GM21367 (cell line): ENCODE measurements around the gene SIGLEC9.
"Not testable (repeated sequence)": the region's sequence is repeated elsewhere in the genome, so short reads cannot be mapped to it uniquely, and the experiment has no call there.

ENCODE experiments used
- ATAC-seq: cut with Tn5 transposase; IDR thresholded peaks from one replicate; pipeline ENCODE4 v1.9.1; 2021; ENCODE audit not compliant: unreplicated experiment

Gene SIGLEC9

DNA sequence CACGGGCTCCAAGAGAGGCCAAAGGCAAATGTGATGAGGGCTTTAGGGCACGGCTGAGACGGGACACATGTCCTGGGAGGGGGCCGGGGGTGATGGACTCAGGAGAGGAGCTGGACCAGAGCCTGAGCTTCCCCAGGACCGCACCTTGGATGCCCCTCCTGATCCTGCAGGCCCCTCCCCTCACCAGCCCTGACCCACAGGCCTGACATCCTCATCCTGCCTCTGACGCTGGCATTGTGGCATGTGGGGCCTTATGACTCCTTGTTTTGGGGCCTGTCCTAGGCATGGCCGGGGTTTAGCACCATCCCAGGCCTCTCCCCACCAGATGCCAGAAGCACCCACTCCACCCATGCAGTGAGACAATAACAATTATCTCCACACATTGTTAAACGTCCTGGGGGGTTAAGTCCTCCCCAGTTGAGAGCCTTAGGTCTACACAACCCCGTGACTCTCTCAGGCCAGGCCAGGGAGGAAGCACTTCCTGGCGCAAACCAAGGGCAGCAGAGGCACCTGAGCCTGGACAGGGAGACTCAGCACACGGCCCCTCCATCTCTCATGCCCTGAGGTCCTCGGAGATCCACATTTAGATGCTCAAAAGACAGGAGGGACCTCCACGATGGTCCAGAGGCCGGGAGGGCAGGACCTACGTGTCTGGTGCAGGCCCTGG is 18.2 kb downstream of the SIGLEC9 start:
- ATAC-seq: not testable (repeated sequence)

DNA sequence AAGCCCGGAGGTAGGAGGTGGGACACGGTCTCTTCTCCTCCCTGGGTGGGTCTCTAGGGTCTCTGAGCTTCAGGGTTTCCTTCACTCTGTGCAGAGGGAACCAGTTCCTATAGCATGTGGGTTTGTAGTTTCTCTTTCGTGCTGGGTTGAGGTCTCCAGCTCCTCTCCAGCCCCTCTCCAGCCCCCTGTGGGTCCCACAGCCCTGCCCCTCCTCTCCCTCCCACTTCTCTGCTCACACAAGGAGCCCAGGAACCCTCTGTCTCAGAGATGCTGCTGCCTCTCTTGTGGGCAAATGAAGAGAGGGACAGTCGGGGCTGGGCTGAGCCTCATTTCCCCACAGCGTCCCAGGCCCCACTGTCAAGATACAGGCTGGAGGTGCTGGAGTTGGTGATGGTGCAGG is 18.8 kb downstream of the SIGLEC9 start:
- no peak for ATAC-seq

DNA sequence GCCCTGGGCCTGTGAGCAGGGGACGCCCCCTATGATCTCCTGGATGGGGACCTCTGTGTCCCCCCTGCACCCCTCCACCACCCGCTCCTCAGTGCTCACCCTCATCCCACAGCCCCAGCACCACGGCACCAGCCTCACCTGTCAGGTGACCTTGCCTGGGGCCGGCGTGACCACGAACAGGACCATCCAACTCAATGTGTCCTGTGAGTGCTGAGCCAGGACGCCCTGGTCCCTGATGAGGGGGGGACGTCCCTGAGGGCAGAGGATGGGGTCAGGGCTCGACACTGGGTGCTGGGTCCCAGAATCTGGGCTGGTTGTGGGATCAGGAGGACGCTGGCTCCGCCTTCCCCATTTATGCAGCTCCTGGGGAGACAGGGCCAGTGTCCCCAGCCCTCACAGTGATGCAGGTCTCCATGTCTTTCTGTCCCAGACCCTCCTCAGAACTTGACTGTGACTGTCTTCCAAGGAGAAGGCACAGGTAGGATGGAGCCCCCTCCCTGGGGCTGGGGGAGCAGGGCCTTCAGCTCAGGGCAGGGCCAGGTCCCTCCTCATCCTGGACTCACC is 19.9 kb downstream of the SIGLEC9 start:
- ATAC-seq: no peak

DNA sequence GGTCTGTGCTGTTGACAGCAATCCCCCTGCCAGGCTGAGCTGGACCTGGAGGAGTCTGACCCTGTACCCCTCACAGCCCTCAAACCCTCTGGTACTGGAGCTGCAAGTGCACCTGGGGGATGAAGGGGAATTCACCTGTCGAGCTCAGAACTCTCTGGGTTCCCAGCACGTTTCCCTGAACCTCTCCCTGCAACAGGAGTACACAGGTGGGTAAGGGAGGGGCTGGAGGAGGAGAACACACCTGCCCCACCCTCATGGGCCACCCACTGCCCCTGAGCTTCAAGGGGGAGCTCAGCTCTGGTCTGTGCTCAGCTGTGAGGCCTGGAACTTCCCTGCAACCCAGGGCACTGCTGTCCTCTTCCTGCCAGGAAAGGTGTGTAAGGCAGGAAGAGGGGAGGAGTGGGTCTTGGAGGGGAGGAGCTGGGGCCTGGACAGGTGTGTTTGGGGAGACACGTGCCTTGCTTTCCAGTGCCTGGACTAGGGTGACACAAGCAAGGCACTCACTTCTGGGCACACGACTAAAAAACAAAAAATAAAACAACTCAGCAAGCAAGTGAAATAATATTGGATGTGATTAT is 21.3 kb downstream of the SIGLEC9 start:
- no peak for ATAC-seq

DNA sequence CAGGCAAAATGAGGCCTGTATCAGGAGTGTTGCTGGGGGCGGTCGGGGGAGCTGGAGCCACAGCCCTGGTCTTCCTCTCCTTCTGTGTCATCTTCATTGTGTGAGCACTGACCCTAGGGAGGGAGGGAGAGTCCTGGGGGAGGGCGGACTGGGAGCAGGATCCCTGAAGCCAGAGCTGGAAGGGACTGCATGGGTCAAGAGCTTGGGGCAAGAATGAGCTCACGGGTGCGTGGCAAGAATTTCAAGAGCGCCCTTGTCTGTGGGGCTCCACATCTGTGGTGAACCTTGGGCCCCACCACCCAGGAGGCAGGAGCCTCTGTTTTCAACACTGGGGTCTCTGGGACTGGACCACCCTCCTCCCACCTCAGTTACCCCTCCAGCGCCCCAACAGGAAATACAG is 22.0 kb downstream of the SIGLEC9 start:
- ATAC-seq: no peak

DNA sequence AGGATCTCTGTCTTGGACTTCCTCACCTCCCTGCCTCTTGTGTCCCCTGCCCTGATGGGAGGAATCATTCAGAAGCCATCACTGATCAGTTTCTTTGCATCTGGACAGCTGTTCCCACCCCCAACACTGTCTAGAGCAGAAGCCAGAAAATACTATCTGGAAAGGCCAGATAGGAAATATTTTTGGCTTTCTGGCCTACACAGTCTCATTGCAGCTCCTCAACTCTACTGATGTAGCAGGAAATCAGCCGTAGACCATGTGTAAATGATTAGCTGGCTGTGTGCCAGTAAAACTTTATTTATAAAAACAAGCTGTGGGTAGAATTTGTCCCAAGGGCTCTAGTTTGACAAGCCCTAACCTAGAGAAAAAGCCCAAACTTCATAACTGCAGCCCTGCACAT is 23.0 kb downstream of the SIGLEC9 start:
- ATAC-seq: no peak

DNA sequence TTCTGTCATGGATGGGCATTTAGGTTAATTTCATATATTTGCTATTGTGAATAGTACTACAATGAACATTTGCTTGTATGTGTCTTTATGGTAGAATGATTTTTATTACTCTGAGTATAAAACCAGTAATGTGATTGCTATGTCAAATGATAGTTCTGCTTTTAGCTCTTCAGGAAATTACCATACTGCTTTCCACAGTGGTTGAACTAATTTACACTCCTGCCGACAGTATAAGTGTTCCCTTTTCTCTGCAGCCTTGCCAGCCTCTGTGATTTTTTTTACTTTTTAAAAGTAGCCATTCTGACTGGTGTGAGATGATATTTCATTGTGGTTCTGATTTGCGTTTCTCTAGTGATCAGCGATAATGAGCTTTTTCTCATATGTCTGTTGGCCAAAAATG is 23.9 kb downstream of the SIGLEC9 start:
- ATAC-seq: no peak

DNA sequence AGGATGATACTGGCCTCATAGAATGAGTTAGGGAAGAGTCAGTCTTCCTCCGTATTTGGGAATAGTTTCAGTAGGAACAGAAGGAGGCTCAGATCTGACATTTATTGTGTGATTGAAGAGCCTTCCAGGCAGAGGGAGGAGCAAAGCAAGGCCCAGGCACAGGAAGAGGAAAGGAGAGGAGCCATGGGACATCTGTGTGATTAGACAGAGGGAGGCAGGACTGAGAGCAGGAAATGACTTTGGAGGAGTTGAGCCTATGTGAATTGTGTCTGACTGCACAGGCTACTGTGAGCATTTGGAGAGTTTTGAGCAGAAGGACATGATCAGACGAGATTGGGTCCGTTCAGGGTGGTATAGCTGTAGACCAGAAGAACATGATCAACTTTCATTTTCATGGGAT is 25.9 kb downstream of the SIGLEC9 start:
- ATAC-seq: no peak

DNA sequence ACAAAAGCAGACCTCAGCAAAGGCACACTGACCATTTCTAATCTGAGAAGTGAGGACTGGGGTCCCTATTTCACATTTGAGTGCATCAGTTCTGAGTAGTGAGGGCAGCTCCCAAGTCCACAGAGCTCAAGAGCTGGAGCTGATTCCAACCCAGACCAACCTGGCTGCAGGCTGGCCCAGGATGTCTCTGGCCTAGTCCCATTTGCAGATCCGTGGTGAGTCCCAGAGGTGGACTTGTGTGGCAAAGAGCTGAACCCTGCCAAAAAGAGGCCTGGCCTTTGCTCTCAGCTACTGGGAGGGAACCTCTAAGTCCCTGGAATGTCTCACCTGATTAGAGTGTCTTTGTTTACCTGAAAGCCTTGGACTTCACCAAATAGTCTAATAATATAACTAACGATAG is 32.0 kb downstream of the SIGLEC9 start:
- no peak for ATAC-seq

DNA sequence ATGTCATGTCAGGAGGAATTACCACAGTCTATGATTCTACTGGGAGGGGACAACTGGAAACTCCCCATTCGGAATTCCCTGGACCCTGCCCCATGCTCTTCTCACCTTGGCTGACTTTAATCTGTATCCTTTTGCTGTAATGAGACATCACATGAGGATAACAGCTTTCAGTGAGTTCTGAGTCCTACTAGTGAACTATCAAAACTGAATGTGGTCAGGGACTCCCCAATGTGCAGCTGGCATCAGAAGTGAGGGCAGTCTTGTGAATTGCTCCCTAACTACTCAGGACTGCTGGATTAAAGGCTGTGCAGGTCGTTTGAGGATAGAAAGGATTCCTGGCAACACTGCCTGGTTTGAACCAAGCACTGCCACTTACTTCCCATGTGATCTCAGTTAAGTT is 32.6 kb downstream of the SIGLEC9 start:
- ATAC-seq: no peak

DNA sequence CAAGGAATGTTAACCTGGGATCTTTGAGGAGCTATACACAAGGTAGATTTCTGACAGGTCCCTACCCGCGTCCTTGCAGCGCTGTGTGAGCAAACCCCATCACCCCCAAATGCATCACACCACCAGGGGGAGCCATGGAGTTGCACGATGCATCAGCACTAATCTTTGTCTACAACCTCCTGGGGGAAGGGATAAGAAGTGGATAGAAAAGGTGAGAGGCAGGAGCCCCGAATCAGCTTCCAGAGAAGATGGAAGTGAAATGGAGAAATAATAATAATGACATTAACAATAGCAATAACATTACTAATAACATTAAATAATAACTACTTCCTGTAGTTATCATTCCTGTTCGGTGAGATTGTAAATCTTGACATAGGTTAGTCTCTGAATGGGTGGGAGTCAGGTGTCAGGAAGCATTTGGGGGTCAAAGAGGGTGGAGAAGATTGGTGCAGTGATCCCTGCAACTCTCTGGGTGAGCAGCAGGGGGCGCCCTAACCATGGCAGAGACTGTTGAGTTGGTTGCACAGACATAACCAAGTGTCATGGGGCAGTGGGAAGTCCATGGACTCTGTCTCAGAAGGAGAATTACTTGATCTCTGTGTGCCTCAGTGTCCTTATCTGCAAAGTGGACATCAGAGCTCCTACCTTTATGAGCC is 33.9 kb downstream of the SIGLEC9 start:
- no peak for ATAC-seq

DNA sequence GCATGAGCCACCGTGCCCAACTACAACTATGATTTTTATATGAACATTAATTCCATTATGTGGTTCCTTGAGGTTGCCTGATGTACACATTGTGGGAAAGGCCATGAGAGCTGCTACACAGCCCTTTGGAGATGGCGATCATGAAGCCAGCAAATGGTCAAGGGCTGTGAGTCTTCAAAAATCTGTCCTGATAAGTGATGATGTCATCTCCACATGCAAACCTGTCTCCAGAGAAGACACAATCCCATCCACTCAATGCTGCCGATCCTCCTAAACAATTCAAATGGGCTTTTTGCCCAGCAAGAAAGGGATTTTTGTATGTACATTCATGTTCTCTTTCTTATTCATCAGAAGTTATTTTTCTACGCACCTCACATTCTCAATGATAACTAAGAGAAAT is 35.0 kb downstream of the SIGLEC9 start:
- no peak for ATAC-seq

DNA sequence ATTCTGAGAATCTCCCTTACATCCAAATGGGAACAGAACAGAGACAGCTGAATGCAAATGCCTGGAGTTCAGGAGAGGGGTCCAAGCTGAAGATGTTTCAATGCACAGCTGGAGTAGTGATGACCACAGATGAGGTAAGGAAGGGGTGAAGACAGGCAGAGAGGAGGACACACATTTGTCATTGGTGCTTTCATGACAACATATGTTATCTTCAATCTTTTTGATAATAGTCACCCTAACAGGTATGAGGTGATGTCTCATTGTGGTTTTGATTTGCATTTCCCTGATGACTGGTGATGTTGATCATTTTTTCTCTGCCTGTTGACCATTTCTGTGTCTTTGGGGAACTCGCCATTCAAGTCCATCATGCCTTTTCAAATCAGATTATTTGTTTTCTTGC is 36.6 kb downstream of the SIGLEC9 start:
- no peak for ATAC-seq

DNA sequence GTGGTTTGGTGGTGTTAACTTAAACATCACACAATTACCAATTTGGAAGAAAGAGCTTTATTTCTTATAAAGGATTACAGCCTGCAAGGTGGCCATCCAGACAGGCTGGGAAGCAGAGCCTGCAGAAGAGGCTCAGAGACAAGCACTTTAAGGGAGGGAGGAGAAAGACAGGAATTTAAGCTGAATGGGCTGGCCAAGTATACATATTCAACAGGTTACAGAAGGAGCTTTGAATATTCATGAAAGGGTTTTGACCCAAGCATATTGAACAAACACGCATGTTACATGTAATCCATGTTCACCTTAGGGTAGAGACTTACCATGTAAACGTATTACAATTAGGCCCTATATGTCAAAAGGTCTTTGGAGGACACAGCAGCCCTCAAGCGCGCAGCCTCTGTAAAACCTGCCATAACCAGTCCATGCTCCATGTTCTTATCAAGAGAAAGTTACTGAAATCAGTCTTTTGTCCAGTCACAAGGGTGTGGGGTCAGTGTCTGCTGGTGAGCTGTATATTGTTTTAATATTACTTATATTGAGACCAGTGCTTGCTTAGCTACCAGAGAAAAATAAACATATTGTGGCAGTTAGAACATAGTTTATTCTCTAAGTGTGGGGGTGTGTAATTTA is 37.3 kb downstream of the SIGLEC9 start:
- no peak for ATAC-seq

DNA sequence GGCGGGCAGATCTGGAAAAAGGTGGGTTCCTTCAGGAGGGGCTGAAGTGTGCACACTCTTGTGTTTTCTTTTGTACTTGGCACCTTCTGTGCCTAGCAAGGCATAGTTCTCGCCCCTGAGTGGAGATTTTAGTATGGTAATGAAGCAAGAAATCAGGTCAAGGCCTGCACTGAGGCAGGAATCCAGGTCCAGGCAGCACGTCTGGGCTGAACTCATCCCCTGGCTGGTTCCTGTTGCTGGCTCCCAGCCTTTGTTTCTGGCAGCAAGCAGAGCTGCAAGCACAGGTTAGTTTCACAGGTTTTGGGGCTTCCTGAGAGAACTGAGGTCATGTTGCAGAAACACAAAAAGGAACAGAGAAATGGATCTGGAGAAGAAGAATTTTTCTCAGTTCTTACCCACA is 38.6 kb downstream of the SIGLEC9 start:
- ATAC-seq: no peak

DNA sequence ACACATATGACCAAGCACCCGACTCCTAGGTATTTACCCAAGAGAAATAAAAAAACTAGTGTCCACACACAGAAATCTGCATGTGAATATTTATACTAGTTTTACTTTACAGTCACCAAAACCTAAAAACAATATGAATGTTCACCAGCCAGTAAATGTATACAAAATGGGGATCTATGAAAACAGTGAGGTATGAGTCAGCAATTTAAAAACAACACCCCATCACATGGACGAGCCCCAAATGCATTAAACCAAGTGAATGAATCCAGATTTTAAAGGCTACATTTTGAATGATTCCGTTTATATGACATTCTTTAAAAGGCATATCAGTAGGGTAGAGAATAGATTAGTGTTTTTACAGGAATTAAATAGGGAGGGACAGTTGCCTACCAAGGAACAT is 39.5 kb downstream of the SIGLEC9 start:
- no peak for ATAC-seq

DNA sequence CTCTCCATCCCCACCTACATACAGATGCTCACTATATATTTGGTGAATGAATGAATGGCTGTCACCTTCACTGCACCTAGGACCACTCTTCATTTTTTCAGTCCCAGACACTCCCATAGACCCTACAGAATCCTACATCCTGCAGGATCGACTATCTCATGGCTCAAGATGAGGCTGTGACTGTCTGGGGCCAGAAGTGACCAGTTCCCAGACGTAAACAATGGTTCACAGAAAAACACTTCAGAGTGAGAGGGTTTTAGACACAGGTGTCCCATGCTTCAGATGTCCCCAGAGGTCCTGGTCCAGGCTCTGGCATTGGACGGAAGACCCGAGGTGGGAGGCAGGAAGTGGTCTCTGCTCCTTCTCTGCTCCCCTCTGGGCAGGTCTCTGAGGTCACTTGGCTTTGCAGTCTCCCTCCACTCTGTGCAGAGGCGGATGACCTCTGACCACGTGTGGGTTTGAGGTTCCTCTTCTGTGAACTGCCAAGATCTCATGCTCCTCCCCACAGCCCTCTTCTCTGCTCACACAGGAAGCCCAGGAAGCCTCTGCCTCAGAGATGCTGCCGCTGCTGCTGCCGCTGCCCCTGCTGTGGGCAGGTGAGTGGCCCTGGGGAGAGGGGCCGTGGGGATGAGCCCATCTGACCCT is 42.3 kb downstream of the SIGLEC9 start:
- no peak for ATAC-seq

DNA sequence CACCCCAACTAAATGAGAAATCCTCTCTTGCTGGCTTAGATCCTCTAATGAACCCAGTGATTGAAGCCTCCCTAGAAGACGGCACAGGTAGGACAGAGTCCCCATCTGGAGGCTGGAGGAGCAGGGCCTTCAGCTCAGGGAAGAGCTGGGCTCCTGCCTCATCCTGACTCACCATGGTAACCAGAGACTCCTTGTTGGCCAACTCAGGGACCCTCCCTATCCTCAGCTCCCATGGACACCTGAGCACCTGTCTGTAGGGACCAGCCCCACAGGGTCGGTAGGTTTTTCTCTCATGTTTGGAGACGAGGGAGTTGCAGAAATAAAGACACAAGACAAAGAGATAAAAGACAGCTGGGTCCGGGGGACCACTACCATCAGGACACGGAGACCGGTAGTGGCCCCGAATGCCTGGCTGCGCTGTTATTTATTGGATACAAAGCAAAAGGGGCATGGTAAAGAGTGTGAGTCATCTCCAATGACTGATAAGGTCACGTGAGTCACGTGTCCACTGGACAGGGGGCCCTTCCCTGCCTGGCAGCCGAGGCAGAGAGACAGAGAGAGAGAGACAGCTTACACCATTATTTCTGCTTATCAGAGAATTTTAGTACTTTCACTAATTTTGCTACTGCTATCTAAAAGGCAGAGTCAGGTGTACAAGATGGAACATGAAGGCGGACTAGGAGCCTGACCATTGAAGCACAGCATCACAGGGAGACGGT is 44.0 kb downstream of the SIGLEC9 start:
- ATAC-seq: no peak

DNA sequence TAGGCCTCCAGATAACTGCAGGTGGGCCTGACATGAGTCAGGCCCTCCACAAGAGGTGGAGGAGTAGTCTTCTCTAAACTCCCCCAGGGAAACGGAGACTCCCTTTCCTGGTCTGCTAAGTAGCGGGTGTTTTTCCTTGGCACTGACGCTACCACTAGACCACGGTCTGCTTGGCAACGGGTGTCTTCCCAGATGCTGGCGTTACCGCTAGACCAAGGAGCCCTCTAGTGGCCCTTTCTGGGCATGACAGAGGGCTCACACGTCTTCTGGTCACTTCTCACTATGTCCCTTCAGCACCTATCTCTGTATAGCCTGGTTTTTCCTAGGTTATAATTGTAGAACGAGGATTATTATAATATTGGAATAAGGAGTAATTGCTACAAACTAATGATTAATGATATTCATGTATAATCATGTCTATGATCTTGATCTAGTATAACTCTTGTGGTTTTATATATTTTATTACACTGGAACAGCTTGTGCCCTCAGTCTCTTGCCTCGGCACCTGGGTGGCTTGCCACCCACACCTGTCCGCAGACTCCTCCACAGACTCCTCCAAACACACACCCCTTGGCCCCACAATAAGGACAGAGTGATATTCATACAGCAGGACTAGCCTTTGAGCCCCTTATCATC is 44.7 kb downstream of the SIGLEC9 start:
- ATAC-seq: not testable (repeated sequence)

DNA sequence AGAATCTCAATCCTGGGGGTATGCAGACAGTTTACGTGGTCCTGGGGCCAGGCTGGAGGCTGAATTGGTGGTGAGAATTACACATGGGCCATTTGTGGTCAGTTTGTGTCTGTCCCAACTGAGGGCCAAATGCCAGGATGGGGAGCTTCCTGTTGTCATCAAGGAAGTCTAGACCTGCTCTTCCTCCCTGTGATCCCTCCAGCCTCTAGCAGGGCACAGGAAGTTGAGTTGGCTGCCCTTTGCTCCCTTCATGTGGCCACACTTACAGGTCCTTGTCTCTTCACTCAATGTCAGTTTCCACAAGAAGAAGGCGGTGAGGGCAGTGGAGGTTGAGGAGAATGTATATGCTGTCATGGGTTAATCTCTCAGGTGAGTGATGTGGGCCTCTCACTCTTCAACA is 47.5 kb downstream of the SIGLEC9 start:
- no peak for ATAC-seq
